Vagina (tissue), 2 donors: ENCODE data around the gene SIGLEC9. TPM values are rescaled to one million over a fixed set of nuclear protein-coding genes. Genes with fewer than 3 reads are reported as not detected.

Experiments
- DNase-seq, 2 donors: peaks; one replicate each; pipeline ENCODE4 v3.0.0-alpha.2; 2017; ENCODE audit errors: extremely low spot score in 2 of 2
- H3K27ac ChIP-seq: fragments of 200-600 bp; sonication (generic); one replicate; pipeline ENCODE4 v1.5.1; 2019
- H3K27me3 ChIP-seq: fragments of 200-600 bp; sonication (generic); one replicate; pipeline ENCODE4 v1.5.1; 2019
- H3K36me3 ChIP-seq, 2 donors: fragments of 200-600 bp; sonication (generic); one replicate each; pipeline ENCODE4 v1.5.1; 2017 to 2019
- H3K4me1 ChIP-seq: fragments of 200-600 bp; sonication (generic); one replicate; pipeline ENCODE4 v1.5.1; 2019
- H3K4me3 ChIP-seq, 2 donors: fragments of 200-600 bp; sonication (generic); 1 replicate in 1 of 2; 2 replicates in 1 of 2; pipeline ENCODE4 v1.5.1; 2016 to 2019
- H3K9me3 ChIP-seq: fragments of 200-600 bp; sonication (generic); one replicate; pipeline ENCODE4 v1.5.1; 2019
- POLR2A ChIP-seq, 2 donors: fragments of 450-650 bp; IDR thresholded peaks; one replicate each; pipeline ENCODE4 v1.6.1; 2017; ENCODE audit warnings: antibody characterized with exemption in 2 of 2, mild to moderate bottlenecking in 2 of 2, moderate library complexity in 2 of 2
- POLR2AphosphoS5 ChIP-seq, 2 donors: sonication (generic); formaldehyde crosslinking; IDR thresholded peaks; one replicate each; pipeline ENCODE4 v1.9.0; 2017; ENCODE audit warnings: antibody characterized with exemption in 2 of 2, mild to moderate bottlenecking in 2 of 2, low read depth in 1 of 2; ENCODE audit not compliant: insufficient read depth in 1 of 2
- intact Hi-C: fragments of 100-400 bp; cut with DNase I; formaldehyde crosslinking; loops from one replicate; pipeline ENCODE4 v1.15.1; 2023
- total RNA-seq: library from RNA; depleted of rRNA; stranded (reverse); fragments of >200 nt; gene quantifications from one replicate; pipeline ENCODE4 v1.2.3, GENCODE V29; 2016
- TF ChIP-seq, protein P1 (sequence below), 3 experiments: fragments of 450-650 bp in 2 of 3; fragments of 200-600 bp in 1 of 3; sonication (generic) in 1 of 3; IDR thresholded peaks; one replicate each; pipeline ENCODE4 v1.5.1; 2017 to 2019; ENCODE audit warnings: antibody characterized with exemption in 3 of 3, mild to moderate bottlenecking in 2 of 3, moderate library complexity in 2 of 3

The SIGLEC9 gene
- total RNA-seq, 1 donor from 2014 or later: 5.9 TPM

DNA sequence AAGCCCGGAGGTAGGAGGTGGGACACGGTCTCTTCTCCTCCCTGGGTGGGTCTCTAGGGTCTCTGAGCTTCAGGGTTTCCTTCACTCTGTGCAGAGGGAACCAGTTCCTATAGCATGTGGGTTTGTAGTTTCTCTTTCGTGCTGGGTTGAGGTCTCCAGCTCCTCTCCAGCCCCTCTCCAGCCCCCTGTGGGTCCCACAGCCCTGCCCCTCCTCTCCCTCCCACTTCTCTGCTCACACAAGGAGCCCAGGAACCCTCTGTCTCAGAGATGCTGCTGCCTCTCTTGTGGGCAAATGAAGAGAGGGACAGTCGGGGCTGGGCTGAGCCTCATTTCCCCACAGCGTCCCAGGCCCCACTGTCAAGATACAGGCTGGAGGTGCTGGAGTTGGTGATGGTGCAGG lies 18.8 kb downstream of the SIGLEC9 start:
- Histone ChIP-seq H3K4me3 (no peak overlapping the region), H3K9me3 (no peaks in the 10 kb centered on the region), H3K36me3 (no peaks in the 10 kb centered on the region), H3K4me1 (no peaks in the 10 kb centered on the region), H3K27ac (no peak overlapping the region), H3K27me3 (no peaks in the 10 kb centered on the region)
- no peak for TF ChIP-seq POLR2A (IDR thresholded peaks at IDR 0.05)
- TF ChIP-seq, protein P1, sequence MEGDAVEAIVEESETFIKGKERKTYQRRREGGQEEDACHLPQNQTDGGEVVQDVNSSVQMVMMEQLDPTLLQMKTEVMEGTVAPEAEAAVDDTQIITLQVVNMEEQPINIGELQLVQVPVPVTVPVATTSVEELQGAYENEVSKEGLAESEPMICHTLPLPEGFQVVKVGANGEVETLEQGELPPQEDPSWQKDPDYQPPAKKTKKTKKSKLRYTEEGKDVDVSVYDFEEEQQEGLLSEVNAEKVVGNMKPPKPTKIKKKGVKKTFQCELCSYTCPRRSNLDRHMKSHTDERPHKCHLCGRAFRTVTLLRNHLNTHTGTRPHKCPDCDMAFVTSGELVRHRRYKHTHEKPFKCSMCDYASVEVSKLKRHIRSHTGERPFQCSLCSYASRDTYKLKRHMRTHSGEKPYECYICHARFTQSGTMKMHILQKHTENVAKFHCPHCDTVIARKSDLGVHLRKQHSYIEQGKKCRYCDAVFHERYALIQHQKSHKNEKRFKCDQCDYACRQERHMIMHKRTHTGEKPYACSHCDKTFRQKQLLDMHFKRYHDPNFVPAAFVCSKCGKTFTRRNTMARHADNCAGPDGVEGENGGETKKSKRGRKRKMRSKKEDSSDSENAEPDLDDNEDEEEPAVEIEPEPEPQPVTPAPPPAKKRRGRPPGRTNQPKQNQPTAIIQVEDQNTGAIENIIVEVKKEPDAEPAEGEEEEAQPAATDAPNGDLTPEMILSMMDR (IDR thresholded peaks at IDR 0.05): no peak
- no peak for TF ChIP-seq POLR2AphosphoS5 (IDR thresholded peaks at IDR 0.05; ENCODE audit: insufficient read depth in 1 of 2, low read depth in 1 of 2)
- intact Hi-C loops: no loop called here
- peak in 1 of 2 donors; percentile 49 for DNase-seq

- intact Hi-C loops: no loop called here
- no peak for TF ChIP-seq POLR2AphosphoS5 (IDR thresholded peaks at IDR 0.05; ENCODE audit: insufficient read depth in 1 of 2, low read depth in 1 of 2)
- TF ChIP-seq, protein P1 (IDR thresholded peaks at IDR 0.05): no peak
- TF ChIP-seq POLR2A (IDR thresholded peaks at IDR 0.05): no peak
- Histone ChIP-seq H3K4me1 (no peaks in the 10 kb centered on the region), H3K27me3 (no peaks in the 10 kb centered on the region), H3K36me3 (no peaks in the 10 kb centered on the region), H3K4me3 (no peak overlapping the region), H3K27ac (no peak overlapping the region), H3K9me3 (no peaks in the 10 kb centered on the region)
- DNase-seq: peak in 1 of 2 donors; percentile 29
Observed at GRCh38 chr19:51144482-51145045, 19.9 kb downstream of the SIGLEC9 start.

GRCh38 chr19:51145916-51146493 lies 21.3 kb downstream of the SIGLEC9 start:
- H3K4me3 ChIP-seq: no peak overlapping the region
- H3K27me3 ChIP-seq: no peaks in the 10 kb centered on the region
- peak in 1 of 2 donors; percentile 74 for DNase-seq
- no peak overlapping the region for H3K27ac ChIP-seq
- TF ChIP-seq POLR2AphosphoS5 (IDR thresholded peaks at IDR 0.05; ENCODE audit: insufficient read depth in 1 of 2, low read depth in 1 of 2) (no peak), POLR2A (IDR thresholded peaks at IDR 0.05) (no peak)
- TF ChIP-seq, protein P1 (IDR thresholded peaks at IDR 0.05): no peak
- H3K4me1 ChIP-seq: no peaks in the 10 kb centered on the region
- H3K36me3 ChIP-seq: no peaks in the 10 kb centered on the region
- no peaks in the 10 kb centered on the region for H3K9me3 ChIP-seq
- intact Hi-C loops: no loop called here

GRCh38 chr19:51146751-51147150 lies 22.0 kb downstream of the SIGLEC9 start:
- Histone ChIP-seq H3K27me3 (no peaks in the 10 kb centered on the region), H3K4me3 (no peak overlapping the region), H3K36me3 (no peaks in the 10 kb centered on the region), H3K9me3 (no peaks in the 10 kb centered on the region), H3K27ac (no peak overlapping the region), H3K4me1 (no peaks in the 10 kb centered on the region)
- peak in 1 of 2 donors; percentile 32 for DNase-seq
- no peak for TF ChIP-seq POLR2AphosphoS5 (IDR thresholded peaks at IDR 0.05; ENCODE audit: insufficient read depth in 1 of 2, low read depth in 1 of 2)
- TF ChIP-seq POLR2A (IDR thresholded peaks at IDR 0.05): no peak
- TF ChIP-seq, protein P1 (IDR thresholded peaks at IDR 0.05): no peak
- intact Hi-C loops: no loop called here

- Histone ChIP-seq H3K9me3 (no peaks in the 10 kb centered on the region), H3K27me3 (no peaks in the 10 kb centered on the region), H3K4me3 (no peak overlapping the region), H3K36me3 (no peaks in the 10 kb centered on the region), H3K4me1 (no peaks in the 10 kb centered on the region), H3K27ac (no peak overlapping the region)
- DNase-seq: no peak
- intact Hi-C loops: no loop called here
- TF ChIP-seq, protein P1 (IDR thresholded peaks at IDR 0.05): no peak
- no peak for TF ChIP-seq POLR2AphosphoS5 (IDR thresholded peaks at IDR 0.05; ENCODE audit: insufficient read depth in 1 of 2, low read depth in 1 of 2)
- no peak for TF ChIP-seq POLR2A (IDR thresholded peaks at IDR 0.05)
Observed at GRCh38 chr19:51147663-51148062, 23.0 kb downstream of the SIGLEC9 start.
